K562 (cell line): Measurements from ENCODE around the gene IBA57. TPM values are rescaled to one million over a fixed set of nuclear protein-coding genes. Genes with fewer than 3 reads are reported as not detected.

Source experiments
- ATAC-seq: fragments of 200-7000 bp; cut with Tn5 transposase; 3 replicates; pipeline ENCODE4 v1.9.1; 2020; ENCODE audit warnings: moderate library complexity
- BruUV-seq: library from RNA; stranded (reverse); fragments of 400-500 nt; replicated peaks from 2 replicates; lab custom pipeline; 2021; lab: Mats Ljungman, UMichigan
- CTCF ChIA-PET: fragments of 300-600 bp; formaldehyde crosslinking; extraction: SDS; loops from one replicate; lab custom pipeline; 2021; ENCODE audit warnings: low intra/inter-chr PET ratio; lab: Yijun Ruan, JAX
- POLR2A ChIA-PET: fragments of 300-600, 350-650 bp; sonication (Branson Sonifier 250); formaldehyde crosslinking; extraction: SDS; loops from one replicate; lab custom pipeline; 2021; ENCODE audit warnings: antibody characterized with exemption, inconsistent platforms; lab: Yijun Ruan, JAX
- DNase-seq, 4 experiments: peaks; one replicate each; pipeline versions ENCODE4 v3.0.0 to v3.0.0-alpha.2; 2011 to 2018; ENCODE audit warnings: low spot score in 3 of 4, mixed read lengths in 3 of 4; ENCODE audit errors: extremely low read depth in 1 of 4
- FAIRE-seq: peaks from 2 replicates; lab custom pipeline; 2011; peaks lifted over from hg19 to GRCh38; lab: Jason Lieb, UNC
- H2AFZ ChIP-seq: 2 replicates; pipeline ENCODE4 v1.6.0; 2011; ENCODE audit warnings: low read depth, low read length, control low read depth, inconsistent platforms
- H3K27ac ChIP-seq: fragments of 200-600 bp; 3 replicates; pipeline ENCODE4 v1.8.0; 2011; ENCODE audit warnings: low read depth, mild to moderate bottlenecking, control low read depth, inconsistent platforms, low read length, moderate library complexity, mixed read lengths; ENCODE audit errors: extremely low read depth
- H3K27me3 ChIP-seq, 2 experiments: fragments of 300-600 bp in 1 of 2; 2 replicates in 1 of 2; 3 replicates in 1 of 2; pipeline versions ENCODE4 v1.6.0 to v1.8.0; 2011; ENCODE audit warnings: inconsistent platforms in 2 of 2, low read length in 2 of 2, mild to moderate bottlenecking in 1 of 2, mixed read lengths in 1 of 2, moderate library complexity in 1 of 2; ENCODE audit not compliant: control insufficient read depth in 2 of 2, insufficient read depth in 2 of 2
- H3K36me3 ChIP-seq: fragments of 300-600 bp; 3 replicates; pipeline ENCODE4 v1.8.0; 2011; ENCODE audit warnings: mild to moderate bottlenecking, low read length, inconsistent platforms; ENCODE audit not compliant: control insufficient read depth, insufficient read depth
- H3K4me1 ChIP-seq, 2 experiments: fragments of 200-600 bp in 1 of 2; replicated peaks in 1 of 2; 2 replicates in 1 of 2; 3 replicates in 1 of 2; pipeline versions ENCODE4 v1.5.1 to v1.8.0; 2011; ENCODE audit warnings: inconsistent platforms in 2 of 2, low read length in 2 of 2, mild to moderate bottlenecking in 1 of 2, mixed read lengths in 1 of 2, moderate library complexity in 1 of 2; ENCODE audit not compliant: control insufficient read depth in 2 of 2, insufficient read depth in 2 of 2
- H3K4me2 ChIP-seq: 2 replicates; pipeline ENCODE4 v1.6.1; 2011; ENCODE audit warnings: low read length, control low read depth, inconsistent platforms, mixed read lengths; ENCODE audit not compliant: insufficient read depth
- H3K4me3 ChIP-seq: fragments of 200-600 bp; sonication (generic), shearing (Covaris generic); 2 replicates; pipeline ENCODE4 v1.5.1; 2016; ENCODE audit warnings: control low read depth, inconsistent platforms
- H3K79me2 ChIP-seq: fragments of 200-600 bp; 3 replicates; pipeline ENCODE4 v1.8.0; 2011; ENCODE audit warnings: low read length, inconsistent platforms; ENCODE audit not compliant: control insufficient read depth, insufficient read depth
- H3K9ac ChIP-seq, 2 experiments: 2 replicates each; pipeline versions ENCODE4 v1.6.0 to v1.6.1; 2011; ENCODE audit warnings: low read depth in 2 of 2, low read length in 2 of 2, control low read depth in 1 of 2, inconsistent platforms in 1 of 2, mild to moderate bottlenecking in 1 of 2, mixed read lengths in 1 of 2; ENCODE audit not compliant: insufficient read depth in 1 of 2
- H3K9me1 ChIP-seq: one replicate; pipeline ENCODE4 v1.6.0; 2011; ENCODE audit warnings: inconsistent platforms, mild to moderate bottlenecking, low read length, moderate library complexity; ENCODE audit not compliant: control insufficient read depth, insufficient read depth
- H3K9me3 ChIP-seq: replicated peaks from 2 replicates; pipeline ENCODE4 v1.5.1; 2011; ENCODE audit warnings: low read depth, low read length, inconsistent platforms; ENCODE audit not compliant: control insufficient read depth, insufficient read depth
- H4K20me1 ChIP-seq: replicated peaks from 2 replicates; pipeline ENCODE4 v1.6.1; 2011; ENCODE audit warnings: low read length, inconsistent platforms, mixed read lengths; ENCODE audit not compliant: control insufficient read depth, insufficient read depth
- BRCA1 ChIP-seq, 2 experiments: fragments of 450-650 bp in 1 of 2; sonication (generic) in 1 of 2; formaldehyde crosslinking in 1 of 2; IDR thresholded peaks; 2 replicates each; pipeline versions ENCODE4 v1.5.0 to v1.6.1; 2017 to 2020; ENCODE audit warnings: mild to moderate bottlenecking in 1 of 2, missing genetic modification reagents in 1 of 2
- DACH1 ChIP-seq: fragments of 450-650 bp; IDR thresholded peaks from 2 replicates; pipeline ENCODE4 v1.6.1; 2018; ENCODE audit not compliant: partially characterized antibody
- HDGF ChIP-seq: fragments of 450-650 bp; IDR thresholded peaks from 2 replicates; pipeline ENCODE4 v1.6.1; 2016
- MEF2D ChIP-seq: conservative IDR thresholded peaks from 2 replicates; pipeline ENCODE4 v1.6.1; 2016; ENCODE audit warnings: low read depth, missing genetic modification characterization, missing compliant biosample characterization
- PML ChIP-seq: IDR thresholded peaks from 2 replicates; pipeline ENCODE4 v1.6.1; 2012; ENCODE audit warnings: low read length, inconsistent platforms
- SPI1 ChIP-seq: IDR thresholded peaks from 2 replicates; pipeline ENCODE4 v1.6.1; 2011; ENCODE audit warnings: low read depth, low read length, control low read depth, borderline replicate concordance
- ZNF445 ChIP-seq: fragments of 250-450 bp; sonication (Bioruptor Pico); IDR thresholded peaks from 2 replicates; pipeline ENCODE4 v1.4.0; 2020; ENCODE audit warnings: low read depth, mild to moderate bottlenecking, moderate library complexity
- WGBS: fragments of 100-300 bp; shearing (Covaris generic); methylation state at CpG from one replicate; pipeline ENCODE4 v1.1.6; 2016; ENCODE audit warnings: low coverage, mixed read lengths; ENCODE audit not compliant: insufficient coverage; ENCODE audit errors: missing lambda C conversion rate; 5-methylcytosine and 5-hydroxymethylcytosine counted together
- in situ Hi-C: fragments of 300-500 bp; cut with MboI; formaldehyde crosslinking; loops from 4 replicates; pipeline ENCODE4 v1.15.0; 2018; ENCODE audit warnings: inconsistent platforms, mixed read lengths
- intact Hi-C: fragments of 100-400 bp; cut with micrococcal nuclease; formaldehyde crosslinking; loops from 2 replicates; pipeline ENCODE4 v1.14.2; 2022
- polyA plus RNA-seq, 8 experiments: library from polyadenylated mRNA; depleted of rRNA in 4 of 8; stranded (reverse) in 5 of 8; unstranded in 3 of 8; fragments of >200 nt; fragmentation: Nextera tagmentation in 2 of 8; fragmentation: Illumina TruSeq in 1 of 8; extraction: Ambion mirVana in 2 of 8; extraction: Trizol in 1 of 8; gene quantifications; 2 replicates each; pipeline versions ENCODE4 v1.2.1 to v1.2.3, GENCODE V29; 2011 to 2014; ENCODE audit warnings: inconsistent platforms in 1 of 8, missing spikeins in 1 of 8
- total RNA-seq, 7 experiments: library from RNA; depleted of rRNA in 6 of 7; stranded (reverse); fragments of >200 nt in 6 of 7; fragmentation: Illumina TruSeq in 2 of 7; extraction: Trizol in 2 of 7; gene quantifications; 2 replicates each; pipeline versions ENCODE4 v1.2.1 to v1.2.3, GENCODE V29; 2011 to 2021; ENCODE audit warnings: low replicate concordance in 1 of 7
- TF ChIP-seq, protein P1 (sequence below): fragments of 250-450 bp; sonication (Bioruptor Pico); IDR thresholded peaks from 2 replicates; pipeline ENCODE4 v1.5.1; 2021; ENCODE audit warnings: mild to moderate bottlenecking
- TF ChIP-seq, protein P2 (sequence below): fragments of 450-650 bp; IDR thresholded peaks from 2 replicates; pipeline ENCODE4 v1.6.1; 2016; ENCODE audit warnings: low read depth
- TF ChIP-seq, protein P3 (sequence below): fragments of 450-650 bp; IDR thresholded peaks from one replicate; pipeline ENCODE4 v1.6.1; 2018; ENCODE audit warnings: mild to moderate bottlenecking, moderate library complexity; ENCODE audit not compliant: partially characterized antibody

Gene IBA57
- total and polyA plus RNA-seq, 9 of the 15 experiments (the other 6 are each of a cell fraction or from before 2014, with no cell fraction given) = 0.77 to 15.5 (median 2.7) TPM

DNA sequence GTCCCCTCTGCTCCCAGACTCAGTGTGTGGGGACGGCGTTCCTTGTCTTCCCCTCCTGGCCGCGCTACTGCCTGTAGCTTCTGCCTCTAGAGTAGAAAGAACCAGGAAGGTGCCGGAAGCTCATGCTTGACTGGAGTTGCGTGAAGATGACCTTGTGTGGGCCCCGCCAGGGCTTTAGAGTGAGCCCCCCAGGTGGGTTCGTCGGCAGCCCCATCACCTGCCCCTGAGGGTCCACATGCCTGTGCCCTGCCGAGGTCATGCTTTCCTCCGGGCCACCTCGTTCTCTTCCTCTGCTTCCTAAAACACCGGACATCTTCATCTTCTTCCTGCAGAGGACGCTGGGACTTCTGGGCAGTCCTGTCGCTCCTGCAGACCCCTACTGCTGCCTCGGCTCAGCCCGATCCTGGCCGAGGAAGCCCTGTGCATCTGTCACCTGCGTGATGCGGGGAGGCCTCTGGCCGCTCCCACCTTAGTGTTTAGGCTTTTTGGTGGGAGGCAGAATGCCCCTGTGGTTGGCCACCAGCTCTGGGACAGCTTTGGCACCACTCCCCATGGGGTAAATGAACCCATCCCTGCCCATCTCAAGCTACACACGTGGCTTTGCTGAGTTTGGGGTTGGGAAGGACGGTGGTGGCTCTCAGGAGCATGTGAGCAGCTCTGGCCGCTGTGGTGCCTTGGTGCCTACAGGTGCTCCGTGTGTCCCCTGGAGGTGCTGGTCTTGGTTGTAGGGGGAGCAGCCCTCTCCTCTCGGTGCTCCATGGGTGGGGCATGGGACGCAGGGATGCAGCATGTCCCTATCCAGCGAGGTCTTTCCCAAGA lies 54.6 kb downstream of the IBA57 start:
- DNase-seq = no peak
- ATAC-seq = no peak
- no peak for FAIRE-seq
- CTCF ChIA-PET = no interaction called here
- Histone ChIP-seq H3K9me3 (no peaks in the 10 kb centered on the region), H2AFZ (no peak overlapping the region), H3K4me3 (no peak overlapping the region), H3K79me2 (no peaks in the 10 kb centered on the region), H3K27me3 (peaks cover 4 to 8% of the 10 kb centered on the region in 2 experiments; a peak in 3 of 5 replicates), H3K4me1 (peaks cover 5 to 39% of the 10 kb centered on the region in 2 experiments; a peak in 3 of 5 replicates), H3K9ac (peak overlapping the region in 1 of 2 experiments; percentile 70; a peak in 2 of 4 replicates), H3K4me2 (no peak overlapping the region), H4K20me1 (0 out of 2 replicates have a peak, but pooled peaks cover 2% of the 10 kb centered on the region), H3K9me1 (no peaks in the 10 kb centered on the region), H3K36me3 (no peaks in the 10 kb centered on the region; the same call in 2 of the 3 replicates), H3K27ac (no peak overlapping the region)
- in situ Hi-C loops = loop anchor here (10.0 kb wide), 1 partner anchor 295 kb away; no protein-coding TSS in a partner anchor
- intact Hi-C loops = no loop called here
- 31% methylated on average over 28 of the region's 28 CpGs for WGBS
- POLR2A ChIA-PET = interaction anchor here (1.6 to 1.7 kb wide), 2 partner anchors 10 kb away, joined by 4 to 5 read pairs; no protein-coding TSS in a partner anchor
- no TSS peak for BruUV-seq
- TF ChIP-seq DACH1 = no peak
- TF ChIP-seq, protein P1, sequence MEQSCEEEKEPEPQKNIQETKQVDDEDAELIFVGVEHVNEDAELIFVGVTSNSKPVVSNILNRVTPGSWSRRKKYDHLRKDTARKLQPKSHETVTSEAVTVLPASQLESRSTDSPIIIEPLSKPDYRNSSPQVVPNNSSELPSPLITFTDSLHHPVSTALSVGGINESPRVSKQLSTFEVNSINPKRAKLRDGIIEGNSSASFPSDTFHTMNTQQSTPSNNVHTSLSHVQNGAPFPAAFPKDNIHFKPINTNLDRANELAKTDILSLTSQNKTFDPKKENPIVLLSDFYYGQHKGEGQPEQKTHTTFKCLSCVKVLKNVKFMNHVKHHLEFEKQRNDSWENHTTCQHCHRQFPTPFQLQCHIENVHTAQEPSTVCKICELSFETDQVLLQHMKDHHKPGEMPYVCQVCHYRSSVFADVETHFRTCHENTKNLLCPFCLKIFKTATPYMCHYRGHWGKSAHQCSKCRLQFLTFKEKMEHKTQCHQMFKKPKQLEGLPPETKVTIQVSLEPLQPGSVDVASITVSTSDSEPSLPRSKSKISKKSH = no peak
- TF ChIP-seq SPI1 = no peak
- TF ChIP-seq, protein P2, sequence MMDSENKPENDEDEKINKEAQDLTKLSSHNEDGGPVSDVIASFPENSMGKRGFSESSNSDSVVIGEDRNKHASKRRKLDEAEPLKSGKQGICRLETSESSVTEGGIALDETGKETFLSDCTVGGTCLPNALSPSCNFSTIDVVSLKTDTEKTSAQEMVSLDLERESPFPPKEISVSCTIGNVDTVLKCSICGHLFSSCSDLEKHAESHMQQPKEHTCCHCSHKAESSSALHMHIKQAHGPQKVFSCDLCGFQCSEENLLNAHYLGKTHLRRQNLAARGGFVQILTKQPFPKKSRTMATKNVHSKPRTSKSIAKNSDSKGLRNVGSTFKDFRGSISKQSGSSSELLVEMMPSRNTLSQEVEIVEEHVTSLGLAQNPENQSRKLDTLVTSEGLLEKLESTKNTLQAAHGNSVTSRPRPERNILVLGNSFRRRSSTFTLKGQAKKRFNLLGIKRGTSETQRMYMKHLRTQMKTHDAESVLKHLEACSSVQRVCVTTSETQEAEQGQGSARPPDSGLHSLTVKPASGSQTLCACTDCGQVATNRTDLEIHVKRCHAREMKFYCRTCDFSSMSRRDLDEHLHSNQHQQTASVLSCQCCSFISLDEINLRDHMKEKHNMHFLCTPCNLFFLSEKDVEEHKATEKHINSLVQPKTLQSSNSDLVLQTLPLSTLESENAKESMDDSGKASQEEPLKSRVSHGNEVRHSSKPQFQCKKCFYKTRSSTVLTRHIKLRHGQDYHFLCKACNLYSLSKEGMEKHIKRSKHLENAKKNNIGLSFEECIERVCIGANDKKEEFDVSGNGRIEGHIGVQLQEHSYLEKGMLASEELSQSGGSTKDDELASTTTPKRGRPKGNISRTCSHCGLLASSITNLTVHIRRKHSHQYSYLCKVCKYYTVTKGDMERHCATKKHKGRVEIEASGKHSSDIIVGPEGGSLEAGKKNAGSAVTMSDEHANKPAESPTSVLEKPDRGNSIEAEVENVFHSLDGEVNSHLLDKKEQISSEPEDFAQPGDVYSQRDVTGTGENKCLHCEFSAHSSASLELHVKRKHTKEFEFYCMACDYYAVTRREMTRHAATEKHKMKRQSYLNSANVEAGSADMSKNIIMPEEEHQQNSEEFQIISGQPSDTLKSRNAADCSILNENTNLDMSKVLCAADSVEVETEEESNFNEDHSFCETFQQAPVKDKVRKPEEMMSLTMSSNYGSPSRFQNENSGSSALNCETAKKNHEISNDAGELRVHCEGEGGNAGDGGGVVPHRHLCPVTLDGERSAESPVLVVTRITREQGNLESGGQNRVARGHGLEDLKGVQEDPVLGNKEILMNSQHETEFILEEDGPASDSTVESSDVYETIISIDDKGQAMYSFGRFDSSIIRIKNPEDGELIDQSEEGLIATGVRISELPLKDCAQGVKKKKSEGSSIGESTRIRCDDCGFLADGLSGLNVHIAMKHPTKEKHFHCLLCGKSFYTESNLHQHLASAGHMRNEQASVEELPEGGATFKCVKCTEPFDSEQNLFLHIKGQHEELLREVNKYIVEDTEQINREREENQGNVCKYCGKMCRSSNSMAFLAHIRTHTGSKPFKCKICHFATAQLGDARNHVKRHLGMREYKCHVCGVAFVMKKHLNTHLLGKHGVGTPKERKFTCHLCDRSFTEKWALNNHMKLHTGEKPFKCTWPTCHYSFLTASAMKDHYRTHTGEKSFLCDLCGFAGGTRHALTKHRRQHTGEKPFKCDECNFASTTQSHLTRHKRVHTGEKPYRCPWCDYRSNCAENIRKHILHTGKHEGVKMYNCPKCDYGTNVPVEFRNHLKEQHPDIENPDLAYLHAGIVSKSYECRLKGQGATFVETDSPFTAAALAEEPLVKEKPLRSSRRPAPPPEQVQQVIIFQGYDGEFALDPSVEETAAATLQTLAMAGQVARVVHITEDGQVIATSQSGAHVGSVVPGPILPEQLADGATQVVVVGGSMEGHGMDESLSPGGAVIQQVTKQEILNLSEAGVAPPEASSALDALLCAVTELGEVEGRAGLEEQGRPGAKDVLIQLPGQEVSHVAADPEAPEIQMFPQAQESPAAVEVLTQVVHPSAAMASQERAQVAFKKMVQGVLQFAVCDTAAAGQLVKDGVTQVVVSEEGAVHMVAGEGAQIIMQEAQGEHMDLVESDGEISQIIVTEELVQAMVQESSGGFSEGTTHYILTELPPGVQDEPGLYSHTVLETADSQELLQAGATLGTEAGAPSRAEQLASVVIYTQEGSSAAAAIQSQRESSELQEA = no peak
- no peak for TF ChIP-seq MEF2D (tag)
- TF ChIP-seq HDGF = no peak
- no peak for TF ChIP-seq BRCA1 (IDR thresholded peaks at IDR 0.05)
- TF ChIP-seq BRCA1 (CRISPR knock-in tag; IDR thresholded peaks at IDR 0.05) = no peak
- TF ChIP-seq, protein P3, sequence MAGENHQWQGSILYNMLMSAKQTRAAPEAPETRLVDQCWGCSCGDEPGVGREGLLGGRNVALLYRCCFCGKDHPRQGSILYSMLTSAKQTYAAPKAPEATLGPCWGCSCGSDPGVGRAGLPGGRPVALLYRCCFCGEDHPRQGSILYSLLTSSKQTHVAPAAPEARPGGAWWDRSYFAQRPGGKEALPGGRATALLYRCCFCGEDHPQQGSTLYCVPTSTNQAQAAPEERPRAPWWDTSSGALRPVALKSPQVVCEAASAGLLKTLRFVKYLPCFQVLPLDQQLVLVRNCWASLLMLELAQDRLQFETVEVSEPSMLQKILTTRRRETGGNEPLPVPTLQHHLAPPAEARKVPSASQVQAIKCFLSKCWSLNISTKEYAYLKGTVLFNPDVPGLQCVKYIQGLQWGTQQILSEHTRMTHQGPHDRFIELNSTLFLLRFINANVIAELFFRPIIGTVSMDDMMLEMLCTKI = no peak
- TF ChIP-seq ZNF445 (CRISPR knock-in tag) = no peak
- TF ChIP-seq PML = no peak
